Smooth muscle cell (in vitro differentiated cells): ENCODE data around the gene DR1. TPM values are rescaled to one million over a fixed set of nuclear protein-coding genes. Genes with fewer than 3 reads are reported as not detected.

ENCODE experiments used
- DNase-seq: peaks from one replicate; lab custom pipeline; 2025; ENCODE audit not compliant: unreplicated experiment; lab: John Stamatoyannopoulos, UW
- H2AFZ ChIP-seq: fragments of 200-600 bp; sonication (generic); 2 replicates; pipeline ENCODE4 v1.6.0; 2016; ENCODE audit warnings: antibody characterized with exemption, low read depth, mild to moderate bottlenecking
- H3F3A ChIP-seq: fragments of 200-600 bp; sonication (generic); 2 replicates; pipeline ENCODE4 v1.6.0; 2017; ENCODE audit warnings: antibody characterized with exemption, low read depth
- H3K27ac ChIP-seq: fragments of 200-600 bp; sonication (generic); 2 replicates; pipeline ENCODE4 v1.5.1; 2016; ENCODE audit warnings: low read depth, mild to moderate bottlenecking
- H3K27me3 ChIP-seq: fragments of 200-600 bp; sonication (generic); 2 replicates; pipeline ENCODE4 v1.6.1; 2016; ENCODE audit warnings: low read depth, mild to moderate bottlenecking
- H3K36me3 ChIP-seq: fragments of 200-600 bp; sonication (generic); 2 replicates; pipeline ENCODE4 v1.5.1; 2016; ENCODE audit warnings: low read depth
- H3K4me1 ChIP-seq: fragments of 200-600 bp; sonication (generic); 2 replicates; pipeline ENCODE4 v1.5.1; 2016; ENCODE audit warnings: low read depth
- H3K4me2 ChIP-seq: fragments of 200-600 bp; sonication (generic); 2 replicates; pipeline ENCODE4 v1.6.0; 2016; ENCODE audit warnings: mild to moderate bottlenecking
- H3K4me3 ChIP-seq: fragments of 200-600 bp; sonication (generic); 2 replicates; pipeline ENCODE4 v1.5.1; 2016; ENCODE audit warnings: mild to moderate bottlenecking
- H3K79me2 ChIP-seq: fragments of 200-600 bp; sonication (generic); 2 replicates; pipeline ENCODE4 v1.6.0; 2016; ENCODE audit warnings: low read depth, mild to moderate bottlenecking
- H3K9ac ChIP-seq: fragments of 200-600 bp; sonication (generic); 2 replicates; pipeline ENCODE4 v1.6.0; 2016; ENCODE audit warnings: low read depth
- H3K9me3 ChIP-seq: fragments of 200-600 bp; sonication (generic); replicated peaks from 2 replicates; pipeline ENCODE4 v1.5.1; 2016; ENCODE audit warnings: low read depth
- H4K20me1 ChIP-seq: fragments of 200-600 bp; sonication (generic); 2 replicates; pipeline ENCODE4 v1.6.0; 2016; ENCODE audit warnings: low read depth
- WGBS: methylation state at CpG from one replicate; pipeline ENCODE4 v1.1.7; 2016; ENCODE audit warnings: low lambda C conversion rate; 5-methylcytosine and 5-hydroxymethylcytosine counted together
- polyA plus RNA-seq: library from polyadenylated mRNA; unstranded; fragments of >200 nt; fragmentation: Nextera tagmentation; extraction: Ambion mirVana; gene quantifications from 2 replicates; pipeline ENCODE4 v1.2.1, GENCODE V29; 2016
- total RNA-seq: library from RNA; depleted of rRNA; stranded (reverse); fragments of >200 nt; gene quantifications from 2 replicates; pipeline ENCODE4 v1.2.3, GENCODE V29; 2014
- TF ChIP-seq, protein P1 (sequence below): fragments of 200-600 bp; sonication (generic); IDR thresholded peaks from 2 replicates; pipeline ENCODE4 v1.5.1; 2017; ENCODE audit warnings: borderline replicate concordance, mild to moderate bottlenecking, antibody characterized with exemption; ENCODE audit not compliant: insufficient read depth, poor library complexity, severe bottlenecking

Gene DR1
- total and polyA plus RNA-seq, 2 experiments from 2014 or later = 33.8 to 63.4 TPM

DNA sequence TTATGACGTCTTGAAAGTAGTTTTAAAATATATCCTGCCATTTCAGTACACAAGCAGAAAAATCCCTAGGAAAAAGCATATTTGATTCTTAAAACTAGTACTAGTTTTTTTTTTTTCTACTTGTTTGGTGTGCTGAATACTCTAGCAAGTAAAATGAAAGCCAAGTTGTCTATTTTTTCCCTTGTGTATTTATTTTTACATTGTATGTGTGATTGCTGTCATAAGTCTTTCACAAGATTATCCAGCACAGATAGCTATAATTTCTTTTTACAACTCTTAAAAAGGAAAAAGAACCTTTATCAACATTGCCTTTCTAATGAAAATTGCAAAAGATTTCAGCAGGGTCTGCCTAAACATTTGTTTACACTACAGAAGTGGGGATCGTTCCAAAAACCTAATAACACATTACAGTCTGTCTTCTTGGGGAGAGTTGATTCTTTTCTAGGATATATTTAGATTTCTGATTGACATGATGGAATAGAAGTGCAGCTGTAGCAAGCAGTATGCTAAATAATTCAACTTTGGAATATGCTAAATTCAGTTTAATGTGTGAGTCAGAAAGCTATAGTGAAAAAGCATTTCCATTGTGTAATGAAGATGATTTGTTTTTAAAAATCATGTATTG, 2.5 kb downstream of the DR1 start:
- Histone ChIP-seq H3F3A (no peaks in the 10 kb centered on the region), H3K79me2 (peaks cover 80% of the 10 kb centered on the region), H3K27me3 (no peaks in the 10 kb centered on the region), H3K4me3 (peak overlapping the region; percentile 97), H3K36me3 (no peaks in the 10 kb centered on the region), H2AFZ (no peak overlapping the region), H3K27ac (peak overlapping the region; percentile 11), H3K9ac (peak overlapping the region; percentile 93), H4K20me1 (peaks cover 68% of the 10 kb centered on the region), H3K4me1 (peaks cover 33% of the 10 kb centered on the region), H3K4me2 (peak overlapping the region; percentile 89), H3K9me3 (no peaks in the 10 kb centered on the region)
- TF ChIP-seq, protein P1, sequence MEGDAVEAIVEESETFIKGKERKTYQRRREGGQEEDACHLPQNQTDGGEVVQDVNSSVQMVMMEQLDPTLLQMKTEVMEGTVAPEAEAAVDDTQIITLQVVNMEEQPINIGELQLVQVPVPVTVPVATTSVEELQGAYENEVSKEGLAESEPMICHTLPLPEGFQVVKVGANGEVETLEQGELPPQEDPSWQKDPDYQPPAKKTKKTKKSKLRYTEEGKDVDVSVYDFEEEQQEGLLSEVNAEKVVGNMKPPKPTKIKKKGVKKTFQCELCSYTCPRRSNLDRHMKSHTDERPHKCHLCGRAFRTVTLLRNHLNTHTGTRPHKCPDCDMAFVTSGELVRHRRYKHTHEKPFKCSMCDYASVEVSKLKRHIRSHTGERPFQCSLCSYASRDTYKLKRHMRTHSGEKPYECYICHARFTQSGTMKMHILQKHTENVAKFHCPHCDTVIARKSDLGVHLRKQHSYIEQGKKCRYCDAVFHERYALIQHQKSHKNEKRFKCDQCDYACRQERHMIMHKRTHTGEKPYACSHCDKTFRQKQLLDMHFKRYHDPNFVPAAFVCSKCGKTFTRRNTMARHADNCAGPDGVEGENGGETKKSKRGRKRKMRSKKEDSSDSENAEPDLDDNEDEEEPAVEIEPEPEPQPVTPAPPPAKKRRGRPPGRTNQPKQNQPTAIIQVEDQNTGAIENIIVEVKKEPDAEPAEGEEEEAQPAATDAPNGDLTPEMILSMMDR = no peak
- DNase-seq = no peak
- 5% methylated on average over 2 of the region's 2 CpGs for WGBS

DNA sequence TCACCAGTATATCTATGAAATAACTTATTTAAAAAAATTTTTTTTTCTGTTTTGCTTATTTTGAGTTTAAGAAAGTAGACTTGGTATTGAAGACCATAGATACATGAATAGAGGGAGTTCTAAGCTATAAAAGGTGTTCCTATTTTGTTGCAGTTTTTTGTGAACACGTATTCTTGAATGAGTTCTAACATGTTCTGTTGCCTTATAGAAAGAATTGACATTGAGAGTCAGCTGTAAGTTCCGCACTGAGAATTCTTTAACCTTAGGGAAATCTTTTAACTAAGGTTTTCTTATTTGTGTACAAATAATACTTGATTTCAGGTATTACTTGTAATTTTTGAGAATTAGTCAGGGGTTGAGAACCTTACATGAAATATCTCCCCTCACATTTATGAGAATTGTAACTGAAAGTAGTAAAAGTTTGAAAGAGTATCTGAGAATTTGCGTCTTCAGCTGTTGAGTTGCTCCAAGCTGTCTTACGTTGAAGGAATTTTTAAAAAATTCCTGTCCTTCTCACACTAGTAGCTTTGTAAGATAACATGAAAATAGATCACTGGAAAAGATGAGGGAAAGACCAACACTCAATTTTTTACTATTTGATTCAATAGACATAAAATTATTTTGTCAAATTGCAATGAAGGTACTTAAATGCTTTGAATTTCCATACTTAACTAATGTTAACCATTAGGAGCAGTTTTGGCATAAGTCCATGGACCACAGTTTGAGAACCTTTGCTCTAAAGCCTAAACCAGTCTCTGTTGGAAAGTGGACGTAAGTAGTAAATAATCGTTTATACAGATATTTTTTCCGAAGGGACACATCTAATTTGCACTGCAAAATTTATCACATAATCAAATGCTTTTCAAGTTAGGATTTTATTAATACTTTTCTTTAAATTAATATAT, 3.8 kb downstream of the DR1 start:
- Histone ChIP-seq H3K9ac (peak overlapping the region; percentile 93), H3K27ac (peak overlapping the region; percentile 52), H3K4me1 (peaks cover 33% of the 10 kb centered on the region), H3K4me2 (peak overlapping the region; percentile 89), H3K9me3 (no peaks in the 10 kb centered on the region), H3K79me2 (peaks cover 92% of the 10 kb centered on the region), H2AFZ (no peak overlapping the region), H3F3A (no peaks in the 10 kb centered on the region), H3K4me3 (peak overlapping the region; percentile 97), H3K27me3 (no peaks in the 10 kb centered on the region), H4K20me1 (peaks cover 80% of the 10 kb centered on the region), H3K36me3 (peaks cover 6% of the 10 kb centered on the region)
- TF ChIP-seq, protein P1 = no peak
- 64% methylated on average over 7 of the region's 7 CpGs for WGBS
- no peak for DNase-seq

DNA sequence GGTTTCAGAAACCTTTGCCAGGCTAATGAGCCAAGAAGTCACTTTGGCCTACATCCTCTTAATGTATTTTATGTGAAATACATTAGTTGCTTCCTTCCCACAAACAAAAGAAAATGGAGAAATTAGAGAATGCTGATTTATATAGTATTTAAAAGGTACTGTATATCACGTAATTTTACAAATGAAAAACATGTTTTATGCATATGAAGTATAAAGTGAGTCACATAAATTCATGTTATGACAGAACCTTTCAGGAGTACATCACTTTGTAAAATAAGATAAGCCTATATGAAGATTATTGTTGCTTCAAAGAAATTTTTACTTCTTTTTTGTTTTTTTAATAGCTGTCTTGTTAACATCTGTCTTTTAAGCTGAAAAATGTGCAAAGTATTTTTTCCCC, 4.6 kb downstream of the DR1 start:
- Histone ChIP-seq H3K4me2 (peak overlapping the region; percentile 89), H3K27me3 (no peaks in the 10 kb centered on the region), H3K27ac (peak overlapping the region; percentile 17), H3K9ac (no peak overlapping the region), H3K9me3 (no peaks in the 10 kb centered on the region), H3K36me3 (peaks cover 13% of the 10 kb centered on the region), H3K4me3 (peak overlapping the region; percentile 97), H2AFZ (no peak overlapping the region), H3K4me1 (peaks cover 33% of the 10 kb centered on the region), H3K79me2 (peaks cover 96% of the 10 kb centered on the region), H3F3A (no peaks in the 10 kb centered on the region), H4K20me1 (peaks cover 83% of the 10 kb centered on the region)
- TF ChIP-seq, protein P1 = no peak
- no peak for DNase-seq
- 91% methylated on average over 1 of the region's 1 CpG for WGBS
